Ramos (cell line): ENCODE data around the gene ENTPD6.

Experiments
- in situ Hi-C: fragments of 300-500 bp; cut with MboI; formaldehyde crosslinking; loops from one replicate; pipeline ENCODE4 v1.14.3; 2022; ENCODE audit warnings: low sequenced_read_pairs; ENCODE audit not compliant: unreplicated experiment

The ENTPD6 gene

DNA sequence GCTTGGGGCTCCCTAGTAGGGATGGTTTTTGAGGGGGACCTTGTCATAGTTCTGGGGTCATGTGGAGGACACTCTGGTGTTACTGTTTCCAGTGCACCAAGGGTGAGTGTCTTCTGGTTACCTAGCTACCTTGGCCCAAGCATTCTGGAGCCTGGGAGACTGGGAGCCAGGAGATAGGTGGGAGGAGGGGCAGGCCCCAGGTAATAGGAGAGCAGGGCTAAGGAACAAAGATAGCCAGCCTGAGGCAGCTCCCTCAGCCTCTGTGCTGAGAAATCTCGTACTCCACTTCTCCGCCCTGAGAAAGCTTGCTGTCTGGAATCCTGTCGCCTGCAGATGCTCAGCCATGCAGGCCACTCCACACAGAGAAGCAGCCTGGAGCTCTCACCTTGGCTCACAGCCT lies 8.3 kb upstream of the ENTPD6 start:
- in situ Hi-C loops, result no loop called here

- in situ Hi-C loops, result no loop called here
These were observed 7.9 kb upstream of the ENTPD6 start for GRCh38 chr20:25187635-25188034.

GRCh38 chr20:25188218-25188617 lies 7.3 kb upstream of the ENTPD6 start:
- in situ Hi-C loops, result no loop called here

GRCh38 chr20:25191051-25191450 lies 4.5 kb upstream of the ENTPD6 start:
- in situ Hi-C loops, result no loop called here

GRCh38 chr20:25191689-25192088 lies 3.8 kb upstream of the ENTPD6 start:
- in situ Hi-C loops, result no loop called here

DNA sequence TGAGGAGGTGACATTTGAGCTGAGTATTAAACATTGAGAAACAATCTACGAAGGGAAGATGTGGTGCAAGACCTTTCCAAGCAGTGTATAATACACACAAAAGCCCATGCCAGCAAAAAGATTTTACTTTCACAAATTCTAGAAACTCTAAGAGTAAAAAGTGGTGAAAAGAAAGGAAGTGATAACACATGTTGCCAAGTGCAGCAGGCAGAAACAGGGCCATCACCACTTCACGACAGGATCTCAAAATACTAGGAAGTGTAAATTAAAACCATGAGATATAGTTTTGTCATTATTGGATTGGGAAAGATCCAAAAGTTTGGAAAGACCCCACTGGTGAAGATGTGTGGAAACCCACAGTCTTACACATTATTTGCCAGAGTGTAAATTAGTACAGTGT lies 1.7 kb upstream of the ENTPD6 start:
- in situ Hi-C loops, result no loop called here

- in situ Hi-C loops, result no loop called here
These were observed 1.1 kb upstream of the ENTPD6 start for GRCh38 chr20:25194333-25194972.

DNA sequence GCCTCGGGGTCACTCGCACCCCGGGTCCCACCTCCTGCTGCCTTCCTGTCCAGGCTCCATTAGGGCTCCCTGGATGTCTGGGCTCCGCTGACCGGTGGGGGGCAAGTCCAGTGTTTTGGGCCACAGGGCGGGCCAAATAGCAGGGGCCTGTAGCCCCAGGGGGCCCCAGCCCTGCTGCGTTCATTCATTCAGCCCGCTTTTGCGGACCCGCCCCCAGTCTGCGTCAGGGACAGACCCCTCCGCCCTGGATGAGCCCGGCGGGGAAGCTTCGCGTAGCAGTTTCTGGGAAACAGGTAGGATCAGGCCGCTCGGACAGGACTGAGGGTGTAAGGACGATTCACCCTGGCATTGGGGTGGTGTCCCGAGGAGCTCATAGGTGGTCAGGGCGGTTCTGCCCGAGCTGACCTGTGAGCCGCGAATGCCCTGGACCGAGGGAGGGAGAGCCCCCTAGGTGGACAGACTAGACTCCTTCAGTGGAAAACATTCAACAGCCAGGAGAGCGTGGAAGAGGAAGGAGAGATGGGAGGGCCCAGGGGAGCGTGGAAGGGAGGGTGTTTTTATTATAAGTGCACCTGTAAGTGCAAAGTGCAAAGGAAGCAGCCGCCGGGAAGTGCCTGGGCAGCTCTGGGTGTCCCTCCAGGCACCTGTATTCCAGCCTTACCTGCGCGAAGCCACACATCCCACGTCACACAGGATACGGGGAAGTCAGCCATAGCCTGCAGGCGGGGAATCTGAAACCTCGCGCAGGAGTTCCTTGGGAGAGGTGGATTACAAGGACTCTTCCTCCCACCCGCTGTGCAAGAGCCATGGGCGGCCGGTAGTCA lies 662 bp downstream of the ENTPD6 start:
- in situ Hi-C loops, result no loop called here

DNA sequence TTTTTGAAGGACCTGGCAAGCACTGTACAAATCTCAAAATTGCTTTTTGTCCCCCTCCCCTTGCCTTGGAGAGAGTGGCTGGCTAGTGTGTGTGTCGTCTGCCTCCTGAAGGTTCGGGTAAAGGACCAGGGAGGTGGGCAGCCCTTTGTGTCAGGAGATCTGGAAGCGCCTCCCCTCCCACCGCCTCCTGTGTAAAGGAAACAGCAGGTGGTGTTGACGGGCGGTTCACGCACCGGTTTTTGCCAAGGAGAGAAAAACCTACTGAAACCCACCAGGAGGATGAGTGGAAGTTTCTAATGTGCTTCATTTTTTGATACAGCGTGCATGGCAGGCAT lies 1.2 kb downstream of the ENTPD6 start:
- in situ Hi-C loops, result no loop called here

- in situ Hi-C loops, result no loop called here
These were observed 1.8 kb downstream of the ENTPD6 start for GRCh38 chr20:25197183-25197869.

DNA sequence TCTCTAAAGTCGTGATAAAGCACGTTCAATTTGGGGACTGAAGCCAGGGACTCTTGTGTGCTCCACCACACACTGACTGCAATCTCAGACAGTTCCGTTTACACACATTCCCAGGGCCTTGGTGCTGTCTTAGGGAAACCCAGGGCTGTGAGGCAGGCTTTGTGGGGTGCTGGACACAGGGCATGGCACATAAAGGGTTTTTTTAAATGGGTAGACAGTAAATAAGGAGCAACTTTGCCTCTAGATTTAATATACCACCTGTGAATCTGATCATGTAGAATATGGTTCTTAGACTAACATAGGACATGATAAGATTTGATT lies 2.3 kb downstream of the ENTPD6 start:
- in situ Hi-C loops, result no loop called here

DNA sequence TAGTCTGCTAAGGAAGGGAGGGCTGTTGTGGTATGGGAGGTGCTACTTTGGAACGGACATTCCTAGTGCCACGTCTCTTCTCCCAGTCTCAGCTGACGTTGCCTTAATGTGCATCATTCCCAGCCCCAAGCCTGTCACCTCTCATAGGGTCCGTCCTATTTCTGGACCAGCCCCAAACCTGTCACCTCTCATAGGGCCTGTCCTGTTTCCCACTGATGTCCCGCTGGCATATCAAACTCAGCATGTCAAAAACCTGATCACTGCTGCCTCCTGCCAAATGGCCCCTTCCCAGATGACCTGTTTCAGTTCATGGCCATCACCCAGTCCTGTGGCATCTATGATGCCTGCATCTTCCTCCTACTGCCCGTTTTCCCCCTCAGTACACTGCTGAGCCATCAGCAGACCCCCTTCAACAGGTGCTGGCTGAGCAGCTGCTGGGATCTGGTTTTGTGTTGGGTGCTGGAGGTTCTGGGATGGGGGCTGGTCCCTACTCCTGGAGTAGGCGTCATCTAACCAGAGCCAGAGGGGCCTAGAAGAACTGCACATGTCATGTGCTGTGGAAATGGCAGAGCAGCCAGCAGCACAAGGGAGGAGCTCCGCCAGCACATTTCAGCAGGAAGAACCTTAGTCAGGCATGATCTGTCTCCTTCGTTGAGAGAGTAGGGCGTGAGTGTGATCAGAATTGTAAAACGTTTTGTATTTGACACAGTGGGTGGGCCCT lies 3.3 kb downstream of the ENTPD6 start:
- in situ Hi-C loops, result no loop called here

- in situ Hi-C loops, result no loop called here
These were observed 4.2 kb downstream of the ENTPD6 start for GRCh38 chr20:25199473-25200260.

- in situ Hi-C loops, result no loop called here
These were observed 7.6 kb downstream of the ENTPD6 start for GRCh38 chr20:25203089-25203488.

DNA sequence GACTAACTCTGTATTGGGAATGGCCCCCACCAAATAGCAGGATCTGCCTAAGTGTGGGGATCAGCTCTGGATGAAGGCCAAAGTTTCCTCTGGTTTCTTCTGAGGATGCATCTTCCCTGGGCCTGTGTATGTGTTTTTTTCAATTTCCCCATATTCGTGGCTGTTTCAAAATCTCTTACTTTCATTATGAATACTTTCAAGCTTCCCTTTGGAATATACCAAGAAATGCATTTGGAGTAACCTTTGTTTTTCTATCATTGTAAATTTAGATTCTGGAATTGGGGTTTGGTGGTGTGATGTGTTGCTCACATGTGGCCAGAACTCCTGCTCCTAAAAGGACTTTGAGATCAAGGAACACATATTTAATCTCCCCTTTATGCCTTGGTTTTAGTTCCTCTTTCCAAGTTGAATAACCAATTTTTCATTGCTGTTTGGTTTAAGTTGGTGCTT lies 8.4 kb downstream of the ENTPD6 start:
- in situ Hi-C loops, result no loop called here

- in situ Hi-C loops, result no loop called here
These were observed 9.2 kb downstream of the ENTPD6 start for GRCh38 chr20:25204550-25205276.

DNA sequence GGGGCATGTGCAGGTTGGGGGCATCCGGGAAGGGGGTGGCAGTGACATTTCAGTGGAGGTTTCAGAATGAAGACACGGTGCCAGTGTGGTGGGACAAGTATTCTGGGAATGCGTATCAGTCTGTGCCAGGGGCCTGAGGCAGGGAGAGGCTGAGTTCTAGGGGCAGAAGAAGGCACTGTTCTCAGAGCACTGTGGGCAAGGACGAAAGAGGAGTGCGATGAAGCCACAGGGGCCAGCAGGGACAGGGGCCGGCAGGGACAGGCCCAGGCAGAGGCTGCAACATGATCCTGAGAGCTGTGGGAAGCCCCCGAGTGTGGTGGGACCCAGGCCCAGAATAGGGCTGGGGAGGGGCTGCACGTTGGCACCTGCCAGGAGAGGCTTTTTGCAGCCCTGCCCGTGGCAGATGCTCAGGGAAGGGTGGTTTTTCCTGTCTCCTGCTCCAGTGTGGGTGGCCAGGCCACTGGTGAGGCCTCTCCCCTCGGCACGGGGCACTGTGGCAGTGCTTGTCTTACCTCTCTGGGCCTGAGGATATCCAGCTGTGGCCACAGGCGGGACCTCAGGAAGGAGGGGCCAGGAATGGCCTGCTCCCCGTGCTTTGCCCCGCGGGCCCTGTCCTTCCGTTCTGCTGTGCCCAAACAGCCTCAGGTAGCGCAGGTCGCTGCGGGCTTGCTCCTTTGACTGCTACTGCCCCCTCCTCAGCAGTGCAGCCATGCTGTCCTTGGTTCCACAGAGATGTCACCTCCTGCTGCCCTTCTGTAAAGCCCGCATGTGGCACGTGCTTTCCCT lies 10.0 kb downstream of the ENTPD6 start:
- in situ Hi-C loops, result no loop called here

- in situ Hi-C loops, result no loop called here
These were observed 10.5 kb downstream of the ENTPD6 start for GRCh38 chr20:25206063-25206403.

GRCh38 chr20:25206548-25206947 lies 11.0 kb downstream of the ENTPD6 start:
- in situ Hi-C loops, result no loop called here
